ENCODE data around the gene ISX.

The ISX gene

DNA sequence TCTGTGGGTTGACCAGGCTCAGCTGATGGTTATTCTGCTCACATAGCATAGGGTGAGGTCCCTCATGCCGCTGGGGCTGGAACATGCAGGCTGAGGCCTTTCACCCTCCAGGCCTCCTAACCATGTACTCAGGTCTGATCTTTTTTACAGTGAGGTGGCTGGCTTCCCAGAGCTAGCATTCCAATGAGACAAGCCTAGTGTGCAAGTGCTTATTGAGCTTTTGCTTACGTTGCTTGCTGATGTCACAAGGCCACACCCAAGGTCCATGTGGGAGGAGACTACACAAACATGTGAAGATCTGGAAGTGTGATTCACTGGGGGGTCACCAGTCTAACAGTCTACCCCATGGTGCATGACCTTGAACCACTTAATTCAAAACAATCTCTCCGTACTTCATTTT lies 33.9 kb downstream of the ISX start:
- in situ Hi-C loops (cut with HindIII; ENCODE audit: low pct_unique_long_range_greater_than_20kb, low sequenced_read_pairs), result no loop called here
- DNase-seq (ENCODE audit: low read depth in 1 of 2, low spot score in 1 of 2), result no peak
- no peak for TF ChIP-seq JUND (IDR thresholded peaks at IDR 0.05; ENCODE audit: low read depth)

DNA sequence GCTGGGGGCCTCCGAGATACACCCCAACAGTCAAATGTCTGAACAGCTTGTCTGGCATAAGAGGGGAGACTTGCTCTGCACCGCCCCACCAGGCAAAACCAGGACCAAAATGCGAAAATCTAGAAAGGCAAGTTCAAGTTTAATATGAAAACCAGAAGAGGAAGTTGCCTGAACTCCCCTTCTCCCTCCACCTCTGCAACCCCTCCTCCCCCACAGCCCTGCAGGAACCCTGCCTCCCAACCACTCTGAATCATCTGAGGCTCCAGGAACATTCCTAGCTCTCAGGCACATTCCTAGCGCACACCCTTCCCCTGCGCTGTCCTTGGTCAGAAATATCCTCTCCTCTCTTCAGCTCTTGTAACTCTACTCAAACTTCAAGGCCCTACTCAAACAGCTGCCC lies 36.7 kb downstream of the ISX start:
- peak in 1 of 2 experiments; percentile 12 for DNase-seq (ENCODE audit: low read depth in 1 of 2, low spot score in 1 of 2)
- TF ChIP-seq JUND (IDR thresholded peaks at IDR 0.05; ENCODE audit: low read depth), result no peak
- in situ Hi-C loops (cut with HindIII; ENCODE audit: low pct_unique_long_range_greater_than_20kb, low sequenced_read_pairs), result no loop called here

DNA sequence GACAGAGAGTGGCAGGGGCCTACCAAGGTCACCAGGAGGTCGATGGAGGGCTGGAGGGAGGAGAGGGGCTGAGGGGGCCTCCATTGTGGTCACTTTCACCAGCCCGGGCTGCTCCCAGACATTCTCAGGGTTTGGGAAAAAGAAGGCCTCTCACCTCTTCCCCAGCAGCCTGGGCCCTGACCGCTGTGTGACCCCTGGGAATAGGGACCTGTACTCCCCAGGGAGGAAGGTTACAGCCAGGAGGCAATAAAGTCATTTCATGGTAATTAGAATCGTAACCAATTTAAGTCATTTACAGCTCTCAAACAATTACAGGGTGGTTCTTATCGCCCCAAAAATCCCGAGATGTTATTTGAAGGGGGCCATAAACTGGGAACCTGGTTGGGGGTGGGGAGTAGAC lies 37.8 kb downstream of the ISX start:
- DNase-seq (ENCODE audit: low read depth in 1 of 2, low spot score in 1 of 2), result no peak
- in situ Hi-C loops (cut with HindIII; ENCODE audit: low pct_unique_long_range_greater_than_20kb, low sequenced_read_pairs), result no loop called here
- TF ChIP-seq JUND (IDR thresholded peaks at IDR 0.05; ENCODE audit: low read depth), result no peak

DNA sequence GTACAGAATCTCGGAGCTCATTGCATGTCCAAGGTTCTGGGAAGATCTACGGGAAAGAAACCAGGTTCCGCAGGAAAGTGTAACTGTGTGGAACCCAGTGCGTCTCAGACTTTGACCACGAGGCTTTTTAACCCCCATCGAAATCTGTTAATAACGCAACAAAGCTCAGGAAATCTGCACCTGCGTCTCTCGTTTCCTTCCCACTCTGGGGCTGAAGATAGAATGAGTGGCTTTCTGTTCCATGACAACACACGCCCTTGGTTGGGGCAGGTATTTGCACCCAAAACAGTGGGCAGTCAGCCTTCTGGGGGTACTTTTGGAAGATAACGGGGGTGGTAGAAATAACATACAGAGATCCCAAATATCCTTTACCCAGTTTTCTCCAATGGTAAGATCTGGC lies 38.5 kb downstream of the ISX start:
- no peak for TF ChIP-seq JUND (IDR thresholded peaks at IDR 0.05; ENCODE audit: low read depth)
- in situ Hi-C loops (cut with HindIII; ENCODE audit: low pct_unique_long_range_greater_than_20kb, low sequenced_read_pairs), result no loop called here
- no peak for DNase-seq (ENCODE audit: low read depth in 1 of 2, low spot score in 1 of 2)

DNA sequence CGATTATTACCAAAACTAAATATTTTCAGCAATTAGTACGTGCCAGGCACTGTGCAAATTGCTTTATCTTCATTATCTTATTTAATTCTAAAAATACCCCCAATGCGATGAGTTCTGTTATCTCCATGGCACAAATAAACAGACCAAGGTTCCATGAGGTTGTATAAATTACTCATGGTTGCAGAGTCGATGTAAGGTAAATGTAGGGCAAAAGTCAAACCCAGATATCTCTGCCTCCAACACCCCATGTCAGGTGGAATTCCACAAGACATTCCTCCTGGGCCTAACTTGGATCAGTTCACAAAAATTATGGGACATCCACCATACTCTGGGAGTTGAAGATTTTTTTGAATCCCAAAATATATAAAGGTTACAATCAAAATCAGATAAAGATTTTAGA lies 43.7 kb downstream of the ISX start:
- in situ Hi-C loops (cut with HindIII; ENCODE audit: low pct_unique_long_range_greater_than_20kb, low sequenced_read_pairs), result no loop called here
- no peak for DNase-seq (ENCODE audit: low read depth in 1 of 2, low spot score in 1 of 2)
- no peak for TF ChIP-seq JUND (IDR thresholded peaks at IDR 0.05; ENCODE audit: low read depth)

DNA sequence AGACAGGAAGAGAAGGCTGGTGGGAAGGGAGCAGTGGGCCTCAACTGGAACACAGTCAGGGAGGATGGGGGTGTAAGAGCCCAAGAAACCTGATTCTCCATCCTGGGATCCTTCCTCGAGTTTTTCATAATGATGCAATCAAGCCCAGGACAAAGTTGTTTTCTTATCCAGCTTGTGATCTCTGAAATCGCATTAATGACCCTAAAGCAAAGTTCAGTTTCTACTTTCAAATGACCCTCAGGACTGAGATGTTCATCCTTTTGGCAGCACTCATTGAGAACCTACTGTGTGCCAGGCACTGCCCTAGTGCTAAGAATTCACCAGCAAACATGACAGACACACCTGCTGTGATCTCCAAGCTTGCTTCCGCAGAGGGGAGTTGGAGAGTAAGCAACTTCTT lies 45.3 kb downstream of the ISX start:
- TF ChIP-seq JUND (IDR thresholded peaks at IDR 0.05; ENCODE audit: low read depth), result no peak
- in situ Hi-C loops (cut with HindIII; ENCODE audit: low pct_unique_long_range_greater_than_20kb, low sequenced_read_pairs), result no loop called here
- DNase-seq (ENCODE audit: low read depth in 1 of 2, low spot score in 1 of 2), result no peak

DNA sequence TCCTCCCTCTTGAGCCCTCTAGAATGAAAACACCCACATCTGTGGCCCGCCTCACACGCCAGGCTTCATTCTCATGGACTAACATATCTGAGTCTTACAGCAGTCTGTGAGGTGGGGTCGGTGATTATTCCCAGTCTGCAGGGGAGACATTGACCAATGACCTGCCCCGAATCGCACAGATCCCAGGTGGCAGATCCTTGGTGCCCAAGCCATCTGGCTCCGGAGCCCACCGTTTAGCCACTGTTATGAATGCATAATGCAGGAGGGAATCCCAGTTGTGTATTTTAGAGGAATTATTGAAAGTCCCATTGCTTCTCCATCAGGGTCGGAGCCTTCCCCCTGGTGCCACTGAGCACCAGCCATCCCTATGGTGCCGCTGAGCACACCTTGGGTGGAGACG lies 47.4 kb downstream of the ISX start:
- in situ Hi-C loops (cut with HindIII; ENCODE audit: low pct_unique_long_range_greater_than_20kb, low sequenced_read_pairs), result no loop called here
- no peak for DNase-seq (ENCODE audit: low read depth in 1 of 2, low spot score in 1 of 2)
- no peak for TF ChIP-seq JUND (IDR thresholded peaks at IDR 0.05; ENCODE audit: low read depth)

DNA sequence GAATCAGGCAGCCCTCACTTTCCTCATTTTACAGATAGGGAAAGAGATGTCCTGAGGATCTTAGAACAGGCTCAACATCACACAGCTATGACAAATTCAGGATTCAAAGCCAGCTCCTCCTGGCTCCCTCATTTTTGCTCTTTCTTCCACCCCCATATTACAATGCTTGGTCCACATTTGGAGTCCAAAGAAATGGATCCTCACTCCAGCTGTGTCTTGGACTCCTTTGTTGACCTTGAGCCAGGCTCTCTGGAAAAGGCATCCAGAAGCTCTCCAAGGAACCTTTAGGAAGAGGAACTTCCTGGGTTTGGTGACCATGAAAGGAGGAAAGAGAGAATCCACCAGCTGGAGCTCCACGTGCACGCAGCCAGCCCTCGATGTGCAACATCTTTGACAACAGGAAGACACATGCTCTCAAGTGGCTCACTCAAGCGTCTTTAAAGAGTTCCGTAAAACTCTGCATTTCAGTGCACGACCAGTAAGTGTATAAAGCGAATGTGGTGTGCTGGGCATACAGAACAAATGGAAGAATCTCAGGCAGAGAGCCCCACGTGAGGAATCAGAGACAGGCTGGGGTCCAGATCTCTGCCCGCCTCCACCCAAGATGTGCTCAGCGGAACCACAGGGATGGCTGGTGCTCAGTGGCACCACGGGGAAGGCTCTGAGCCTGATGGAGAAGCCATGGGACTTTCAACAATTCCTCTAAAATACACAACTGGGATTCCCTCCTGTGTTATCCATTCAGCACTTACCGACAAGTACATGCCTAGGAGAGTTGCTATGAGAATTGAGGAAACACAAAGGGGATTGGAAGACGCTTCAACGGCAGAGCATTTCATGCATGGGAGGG lies 48.4 kb downstream of the ISX start:
- no peak for TF ChIP-seq JUND (IDR thresholded peaks at IDR 0.05; ENCODE audit: low read depth)
- in situ Hi-C loops (cut with HindIII; ENCODE audit: low pct_unique_long_range_greater_than_20kb, low sequenced_read_pairs), result no loop called here
- no peak for DNase-seq (ENCODE audit: low read depth in 1 of 2, low spot score in 1 of 2)

DNA sequence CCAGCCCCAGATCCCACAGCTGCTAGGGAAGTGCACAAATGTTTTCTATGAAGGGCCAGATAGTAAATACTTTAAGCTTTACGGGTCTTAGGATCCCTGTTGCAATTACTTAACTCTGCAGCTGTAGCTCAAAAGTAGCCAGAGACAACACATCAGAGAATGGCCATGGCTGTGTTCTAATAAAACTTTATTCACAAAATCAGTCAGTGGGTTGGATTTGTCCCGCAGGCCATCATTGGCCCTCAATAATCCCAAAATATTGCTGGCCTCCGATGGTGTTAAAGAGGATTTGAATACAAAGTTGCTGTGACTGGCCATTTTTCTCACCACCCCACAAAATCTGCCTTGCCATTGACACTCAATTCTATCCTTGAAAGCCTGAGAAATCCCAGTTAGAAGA lies 49.6 kb downstream of the ISX start:
- in situ Hi-C loops (cut with HindIII; ENCODE audit: low pct_unique_long_range_greater_than_20kb, low sequenced_read_pairs), result no loop called here
- no peak for DNase-seq (ENCODE audit: low read depth in 1 of 2, low spot score in 1 of 2)
- no peak for TF ChIP-seq JUND (IDR thresholded peaks at IDR 0.05; ENCODE audit: low read depth)

DNA sequence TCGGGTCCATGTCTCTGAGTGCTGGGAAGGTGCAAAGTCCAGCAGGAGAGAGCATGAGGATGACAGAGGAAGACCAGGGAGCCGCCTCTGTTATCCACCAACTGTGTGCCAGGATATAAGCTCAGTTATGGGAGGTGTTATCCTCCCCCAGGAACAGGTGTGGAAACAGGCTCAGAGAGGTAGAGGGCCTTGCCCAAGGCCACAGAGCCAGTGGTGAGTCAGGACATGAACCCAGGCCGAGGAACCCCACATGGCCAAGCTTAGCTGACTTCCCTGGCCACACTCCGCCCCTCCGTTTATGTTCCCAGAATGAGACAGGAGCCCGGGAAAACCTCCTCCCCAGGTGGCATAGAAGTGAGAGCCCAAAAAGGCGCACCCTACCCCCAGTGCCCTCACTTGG lies 50.3 kb downstream of the ISX start:
- no peak for TF ChIP-seq JUND (IDR thresholded peaks at IDR 0.05; ENCODE audit: low read depth)
- in situ Hi-C loops (cut with HindIII; ENCODE audit: low pct_unique_long_range_greater_than_20kb, low sequenced_read_pairs), result no loop called here
- DNase-seq (ENCODE audit: low read depth in 1 of 2, low spot score in 1 of 2), result no peak

DNA sequence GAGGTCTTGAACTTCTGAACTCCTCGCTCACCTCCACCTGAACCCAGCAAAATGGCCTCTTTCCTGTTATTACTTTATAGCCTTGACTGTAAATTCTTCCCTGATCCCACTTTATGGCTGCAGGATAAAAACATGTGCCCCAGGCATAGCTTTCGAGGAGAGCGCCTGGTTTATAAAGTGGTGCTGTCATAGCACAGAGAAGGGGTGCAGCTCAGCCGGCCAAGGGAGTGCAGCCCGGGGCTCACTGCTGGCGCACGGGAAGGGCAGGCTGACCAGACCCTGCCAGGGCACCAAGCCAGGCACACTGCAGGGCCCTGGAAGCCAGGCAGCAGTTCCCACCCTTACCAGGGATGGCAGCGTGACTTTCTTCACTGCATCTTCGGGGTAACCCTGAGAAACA lies 50.9 kb downstream of the ISX start:
- in situ Hi-C loops (cut with HindIII; ENCODE audit: low pct_unique_long_range_greater_than_20kb, low sequenced_read_pairs), result no loop called here
- TF ChIP-seq JUND (IDR thresholded peaks at IDR 0.05; ENCODE audit: low read depth), result no peak
- no peak for DNase-seq (ENCODE audit: low read depth in 1 of 2, low spot score in 1 of 2)

DNA sequence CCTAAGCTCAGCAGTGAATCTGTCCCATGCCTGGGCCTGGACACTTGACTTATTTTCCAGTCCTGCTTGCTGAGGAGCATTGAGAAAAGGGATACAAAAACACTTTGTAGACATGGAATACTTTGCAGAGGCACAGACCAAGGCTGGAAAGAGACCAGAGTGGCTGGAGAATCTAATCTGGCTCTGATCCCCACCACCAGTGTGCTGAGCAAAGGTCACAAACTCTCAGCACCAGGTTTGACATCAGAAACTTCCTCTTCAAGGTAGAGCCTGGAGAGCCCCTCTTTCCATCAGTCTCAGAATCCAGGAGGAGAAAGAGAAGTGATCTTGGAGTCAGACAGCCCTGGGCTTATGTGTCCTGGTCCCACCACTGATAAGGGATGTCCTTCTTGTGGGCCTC lies 53.5 kb downstream of the ISX start:
- in situ Hi-C loops (cut with HindIII; ENCODE audit: low pct_unique_long_range_greater_than_20kb, low sequenced_read_pairs), result no loop called here
- DNase-seq (ENCODE audit: low read depth in 1 of 2, low spot score in 1 of 2), result no peak
- TF ChIP-seq JUND (IDR thresholded peaks at IDR 0.05; ENCODE audit: low read depth), result no peak

DNA sequence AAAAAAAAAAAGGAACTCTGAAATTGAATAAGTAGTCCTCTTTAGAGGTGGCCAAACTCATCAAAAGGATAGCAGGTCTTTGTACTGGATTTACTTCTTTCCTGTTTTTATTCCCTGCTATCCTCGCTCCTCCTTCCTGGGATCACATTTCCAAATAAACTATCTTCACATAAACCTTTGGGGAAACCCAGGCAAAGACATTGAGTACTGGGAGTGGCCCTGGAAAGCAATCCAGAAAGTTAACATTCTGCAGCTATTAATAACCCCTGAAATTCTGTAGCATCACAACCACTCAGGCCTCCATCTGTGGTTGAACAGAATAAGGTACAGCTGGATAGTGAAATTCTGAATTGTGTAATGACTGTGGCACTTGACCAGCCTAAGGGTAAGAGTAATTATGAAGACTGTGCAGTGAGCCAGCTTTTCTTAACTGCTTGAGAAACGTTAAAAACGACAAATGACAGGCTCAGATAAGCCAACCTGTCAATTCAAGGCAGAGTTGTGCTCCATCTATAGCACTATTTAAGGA lies 58.8 kb downstream of the ISX start:
- no peak for TF ChIP-seq JUND (IDR thresholded peaks at IDR 0.05; ENCODE audit: low read depth)
- in situ Hi-C loops (cut with HindIII; ENCODE audit: low pct_unique_long_range_greater_than_20kb, low sequenced_read_pairs), result no loop called here
- no peak for DNase-seq (ENCODE audit: low read depth in 1 of 2, low spot score in 1 of 2)

DNA sequence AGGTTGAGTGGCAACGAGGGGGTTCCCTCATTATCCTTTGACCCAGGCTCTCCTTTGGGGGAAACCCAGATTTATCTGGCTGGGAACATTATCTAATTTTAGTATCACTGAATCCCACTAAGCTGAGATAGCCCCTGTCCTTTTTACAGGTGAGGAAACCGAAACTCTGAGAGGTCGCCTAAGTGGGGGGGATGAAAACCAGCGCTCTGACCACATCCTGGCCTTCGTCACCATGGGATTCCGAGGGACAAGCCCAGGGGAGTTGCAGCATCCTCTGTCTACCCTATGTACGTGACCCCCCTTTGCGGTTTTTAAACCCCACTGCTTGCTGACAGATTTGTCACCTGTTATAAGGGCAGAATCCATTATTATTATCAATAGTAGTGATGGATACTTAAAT lies 61.0 kb downstream of the ISX start:
- DNase-seq (ENCODE audit: low read depth in 1 of 2, low spot score in 1 of 2), result no peak
- no peak for TF ChIP-seq JUND (IDR thresholded peaks at IDR 0.05; ENCODE audit: low read depth)
- in situ Hi-C loops (cut with HindIII; ENCODE audit: low pct_unique_long_range_greater_than_20kb, low sequenced_read_pairs), result no loop called here

Data from T47D (cell line).